Measurements from ENCODE around the gene NDE1. TPM values are rescaled to one million over a fixed set of nuclear protein-coding genes. Genes with fewer than 3 reads are reported as not detected.

Gene NDE1
- total RNA-seq, 1 donor from 2014 or later, result 31.4 TPM

DNA sequence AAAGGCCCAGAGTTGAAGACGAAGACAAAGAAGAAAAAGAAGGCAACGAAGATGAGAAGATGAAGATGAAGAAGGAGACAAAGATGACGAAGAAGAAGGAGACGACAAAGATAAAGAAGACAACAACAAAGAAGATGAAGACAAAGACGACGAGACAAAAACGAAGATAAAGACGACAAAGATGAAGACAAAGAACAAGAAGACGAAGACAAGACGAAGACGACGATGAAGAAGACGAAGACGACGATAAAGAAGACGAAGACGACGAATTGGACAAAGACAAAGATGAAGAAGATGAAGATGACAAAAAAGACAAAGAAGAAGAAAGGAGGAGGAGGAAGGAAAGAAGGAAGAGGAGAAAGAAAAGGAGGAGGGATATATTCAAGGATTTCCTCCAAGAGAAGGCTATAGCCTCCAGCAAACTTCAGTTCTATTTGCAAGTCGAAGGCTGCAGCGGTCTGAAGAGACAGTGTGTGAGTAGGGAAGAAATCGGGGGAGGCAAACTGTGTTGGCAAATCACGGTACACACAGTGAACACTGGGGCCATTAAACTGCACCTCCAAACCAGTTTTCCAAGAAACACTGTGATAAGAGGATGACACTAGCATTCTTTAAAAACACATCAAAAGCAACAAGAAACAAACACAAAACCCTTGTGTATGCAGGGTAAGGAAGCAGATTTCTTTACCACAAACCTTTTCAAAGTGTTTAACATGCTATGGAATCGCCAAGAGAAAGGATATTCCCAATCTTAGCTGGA is 47.6 kb upstream of the NDE1 start:
- TF ChIP-seq, protein P1, sequence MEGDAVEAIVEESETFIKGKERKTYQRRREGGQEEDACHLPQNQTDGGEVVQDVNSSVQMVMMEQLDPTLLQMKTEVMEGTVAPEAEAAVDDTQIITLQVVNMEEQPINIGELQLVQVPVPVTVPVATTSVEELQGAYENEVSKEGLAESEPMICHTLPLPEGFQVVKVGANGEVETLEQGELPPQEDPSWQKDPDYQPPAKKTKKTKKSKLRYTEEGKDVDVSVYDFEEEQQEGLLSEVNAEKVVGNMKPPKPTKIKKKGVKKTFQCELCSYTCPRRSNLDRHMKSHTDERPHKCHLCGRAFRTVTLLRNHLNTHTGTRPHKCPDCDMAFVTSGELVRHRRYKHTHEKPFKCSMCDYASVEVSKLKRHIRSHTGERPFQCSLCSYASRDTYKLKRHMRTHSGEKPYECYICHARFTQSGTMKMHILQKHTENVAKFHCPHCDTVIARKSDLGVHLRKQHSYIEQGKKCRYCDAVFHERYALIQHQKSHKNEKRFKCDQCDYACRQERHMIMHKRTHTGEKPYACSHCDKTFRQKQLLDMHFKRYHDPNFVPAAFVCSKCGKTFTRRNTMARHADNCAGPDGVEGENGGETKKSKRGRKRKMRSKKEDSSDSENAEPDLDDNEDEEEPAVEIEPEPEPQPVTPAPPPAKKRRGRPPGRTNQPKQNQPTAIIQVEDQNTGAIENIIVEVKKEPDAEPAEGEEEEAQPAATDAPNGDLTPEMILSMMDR (IDR thresholded peaks at IDR 0.05; ENCODE audit: insufficient read depth, low read depth, low read length), result no peak
- TF ChIP-seq EZH2 (IDR thresholded peaks at IDR 0.05; ENCODE audit: insufficient read depth, low read length), result no peak
- Mint-ChIP-seq H3K4me3 (ENCODE audit: unreplicated experiment) (no peak overlapping the region), H3K27ac (ENCODE audit: unreplicated experiment) (no peak overlapping the region), H3K36me3 (ENCODE audit: low read depth, unreplicated experiment) (peaks cover 71% of the 10 kb centered on the region), H3K4me1 (ENCODE audit: low read depth, unreplicated experiment) (peaks cover 11% of the 10 kb centered on the region), H3K9me3 (ENCODE audit: unreplicated experiment) (peaks cover 2% of the 10 kb centered on the region), H3K27me3 (ENCODE audit: low read depth, unreplicated experiment) (no peaks in the 10 kb centered on the region)
- H3K36me3 ChIP-seq (ENCODE audit: insufficient read depth, low read length), result peaks cover 34% of the 10 kb centered on the region
- no peak overlapping the region for H3K4me3 ChIP-seq (ENCODE audit: insufficient read depth, low read depth, low read length)
- H3K9ac ChIP-seq (ENCODE audit: low read length), result no peak overlapping the region
- H2AFZ ChIP-seq (ENCODE audit: low read depth, low read length), result no peak overlapping the region
- DNase-seq (ENCODE audit: low read depth) (no peak), FAIRE-seq (no peak)
- H3K27me3 ChIP-seq (ENCODE audit: insufficient read depth, low read length), result no peaks in the 10 kb centered on the region
- H3K27ac ChIP-seq (ENCODE audit: low read depth, low read length), result no peak overlapping the region
- H3K4me2 ChIP-seq (ENCODE audit: low read length), result no peak overlapping the region
- H3K79me2 ChIP-seq (ENCODE audit: insufficient read depth, low read length), result no peaks in the 10 kb centered on the region
- no peaks in the 10 kb centered on the region for H3K9me3 ChIP-seq (ENCODE audit: insufficient read depth, low read depth, low read length)
- H4K20me1 ChIP-seq (ENCODE audit: insufficient read depth, low read length), result peaks cover 13% of the 10 kb centered on the region
- H3K4me1 ChIP-seq (ENCODE audit: insufficient read depth, low read length), result no peaks in the 10 kb centered on the region

DNA sequence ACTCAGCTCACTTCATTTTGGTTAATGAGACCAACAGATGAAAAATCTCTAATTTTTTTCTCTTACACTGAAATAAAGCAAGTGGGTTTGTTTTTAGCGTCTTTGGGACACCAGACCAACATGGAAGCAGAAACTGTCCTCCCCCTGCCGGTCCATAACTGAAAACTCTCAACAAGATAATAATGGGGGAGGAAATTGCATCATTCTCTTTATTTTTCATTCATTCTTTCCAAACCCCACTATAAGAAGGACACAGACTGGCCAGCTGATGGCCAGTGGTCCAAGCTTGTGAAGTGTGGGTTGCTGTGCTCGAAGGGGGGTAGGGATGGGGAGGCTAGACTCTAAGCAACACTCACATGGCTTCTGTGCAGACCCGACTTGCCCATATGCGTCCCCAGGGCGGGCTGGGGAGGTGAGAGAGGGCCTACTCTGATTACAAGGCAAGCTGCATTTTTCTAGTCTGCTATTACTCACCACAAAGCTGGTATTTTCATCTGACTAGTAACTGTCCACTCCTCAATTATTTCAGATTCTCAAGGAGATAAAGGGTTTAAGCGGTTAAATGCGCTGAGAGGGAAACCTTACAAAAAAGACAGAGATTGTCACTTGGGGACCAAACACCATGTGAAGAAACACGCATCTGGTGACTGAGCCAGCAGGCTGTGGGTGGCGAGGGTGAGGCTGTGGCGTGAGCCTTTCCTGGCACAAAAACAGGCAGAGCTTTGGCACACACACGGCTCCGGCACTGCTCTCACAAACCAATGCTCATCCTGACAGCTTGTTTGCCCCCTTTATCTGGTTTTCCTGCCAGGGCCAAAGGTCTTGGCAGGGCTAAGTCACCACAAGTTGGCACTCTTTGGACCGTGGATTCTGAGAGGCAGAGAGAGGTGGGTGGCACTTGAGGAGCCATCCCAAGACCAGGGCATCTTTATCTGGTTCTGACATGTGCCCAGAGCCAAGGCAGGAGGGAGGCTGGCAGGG is 45.3 kb upstream of the NDE1 start:
- Mint-ChIP-seq H3K4me3 (ENCODE audit: unreplicated experiment) (no peak overlapping the region), H3K27me3 (ENCODE audit: low read depth, unreplicated experiment) (no peaks in the 10 kb centered on the region), H3K4me1 (ENCODE audit: low read depth, unreplicated experiment) (peaks cover 9% of the 10 kb centered on the region), H3K27ac (ENCODE audit: unreplicated experiment) (peak overlapping the region; percentile 10), H3K36me3 (ENCODE audit: low read depth, unreplicated experiment) (peaks cover 63% of the 10 kb centered on the region), H3K9me3 (ENCODE audit: unreplicated experiment) (peaks cover 2% of the 10 kb centered on the region)
- FAIRE-seq, result no peak
- H3K4me1 ChIP-seq (ENCODE audit: insufficient read depth, low read length), result peaks cover 3% of the 10 kb centered on the region
- H2AFZ ChIP-seq (ENCODE audit: low read depth, low read length), result no peak overlapping the region
- no peak overlapping the region for H3K27ac ChIP-seq (ENCODE audit: low read depth, low read length)
- H3K36me3 ChIP-seq (ENCODE audit: insufficient read depth, low read length), result peaks cover 36% of the 10 kb centered on the region
- H3K27me3 ChIP-seq (ENCODE audit: insufficient read depth, low read length), result no peaks in the 10 kb centered on the region
- no peak overlapping the region for H3K4me3 ChIP-seq (ENCODE audit: insufficient read depth, low read depth, low read length)
- no peak overlapping the region for H3K9ac ChIP-seq (ENCODE audit: low read length)
- H3K9me3 ChIP-seq (ENCODE audit: insufficient read depth, low read depth, low read length), result no peaks in the 10 kb centered on the region
- H4K20me1 ChIP-seq (ENCODE audit: insufficient read depth, low read length), result peaks cover 13% of the 10 kb centered on the region
- no peaks in the 10 kb centered on the region for H3K79me2 ChIP-seq (ENCODE audit: insufficient read depth, low read length)
- no peak for DNase-seq (ENCODE audit: low read depth)
- H3K4me2 ChIP-seq (ENCODE audit: low read length), result no peak overlapping the region
- TF ChIP-seq, protein P1 (IDR thresholded peaks at IDR 0.05; ENCODE audit: insufficient read depth, low read depth, low read length), result no peak
- no peak for TF ChIP-seq EZH2 (IDR thresholded peaks at IDR 0.05; ENCODE audit: insufficient read depth, low read length)
